ENCODE data around the gene CRIP3. TPM values are rescaled to one million over a fixed set of nuclear protein-coding genes. Genes with fewer than 3 reads are reported as not detected.

CRIP3 gene
- total and polyA plus RNA-seq, 2 of the 8 experiments (the other 6 are each of a cell fraction or from before 2014, with no cell fraction given), result 34.0 to 46.3 TPM

- TF ChIP-seq MAX (IDR thresholded peaks at IDR 0.05) (0 out of 2 replicates have a peak, but pooled peaks have one; percentile 40), EP300 (IDR thresholded peaks at IDR 0.05; ENCODE audit: borderline replicate concordance in 1 of 2, low read depth in 2 of 2, low read length in 2 of 2) (no peak), RXRA (IDR thresholded peaks at IDR 0.05; ENCODE audit: insufficient read depth, low read depth, low read length) (no peak)
These were observed 39.2 kb downstream of the CRIP3 start (continued) for GRCh38 chr6:43269273-43270007.
